ENCODE data around the gene KRT1.
"Not testable (repeated sequence)": the region's sequence is repeated elsewhere in the genome, so short reads cannot be mapped to it uniquely, and the experiment has no call there.

GRCh38 chr12:52712122-52712521 lies 31.9 kb upstream of the KRT1 start:
- not testable (repeated sequence) for TF ChIP-seq EZH2 (IDR thresholded peaks at IDR 0.05; ENCODE audit: insufficient read depth, poor library complexity, severe bottlenecking); EZH2phosphoT487 (IDR thresholded peaks at IDR 0.05; ENCODE audit: insufficient read depth, low read depth)

All from GM23248 (cell line).